Nephron (organoid): ENCODE results near the gene DST.

Experiments
- H3K27ac Mint-ChIP-seq, 3 experiments: 2 replicates each; pipeline ENCODE4 v1.8.0; 2020; ENCODE audit warnings: mixed read lengths in 3 of 3, mild to moderate bottlenecking in 2 of 3, moderate library complexity in 1 of 3
- H3K27me3 Mint-ChIP-seq: 2 replicates; pipeline ENCODE4 v1.8.0; 2021; ENCODE audit warnings: low read depth, mild to moderate bottlenecking, moderate library complexity, mixed read lengths
- H3K36me3 Mint-ChIP-seq: 2 replicates; pipeline ENCODE4 v1.8.0; 2020; ENCODE audit warnings: low read depth, mixed read lengths
- H3K4me1 Mint-ChIP-seq: 2 replicates; pipeline ENCODE4 v1.8.0; 2020; ENCODE audit warnings: mixed read lengths
- H3K4me3 Mint-ChIP-seq, 3 experiments: 2 replicates each; pipeline ENCODE4 v1.8.0; 2020; ENCODE audit warnings: mild to moderate bottlenecking in 3 of 3, mixed read lengths in 3 of 3, moderate library complexity in 2 of 3
- H3K9me3 Mint-ChIP-seq: 2 replicates; pipeline ENCODE4 v1.8.0; 2020; ENCODE audit warnings: mixed read lengths
- TF ChIP-seq, protein P1 (sequence below), 3 experiments: fragments of 200-600 bp; sonication (generic); IDR thresholded peaks; one replicate each; pipeline ENCODE4 v1.5.0; 2021; ENCODE audit warnings: antibody characterized with exemption in 3 of 3; ENCODE audit not compliant: unreplicated experiment in 3 of 3

DST gene

GRCh38 chr6:56547687-56548086 is 95.0 kb downstream of the DST start:
- no peaks in the 10 kb centered on the region for H3K9me3 Mint-ChIP-seq
- H3K36me3 Mint-ChIP-seq: no peaks in the 10 kb centered on the region
- peaks cover 27% of the 10 kb centered on the region for H3K4me1 Mint-ChIP-seq
- TF ChIP-seq, protein P1, sequence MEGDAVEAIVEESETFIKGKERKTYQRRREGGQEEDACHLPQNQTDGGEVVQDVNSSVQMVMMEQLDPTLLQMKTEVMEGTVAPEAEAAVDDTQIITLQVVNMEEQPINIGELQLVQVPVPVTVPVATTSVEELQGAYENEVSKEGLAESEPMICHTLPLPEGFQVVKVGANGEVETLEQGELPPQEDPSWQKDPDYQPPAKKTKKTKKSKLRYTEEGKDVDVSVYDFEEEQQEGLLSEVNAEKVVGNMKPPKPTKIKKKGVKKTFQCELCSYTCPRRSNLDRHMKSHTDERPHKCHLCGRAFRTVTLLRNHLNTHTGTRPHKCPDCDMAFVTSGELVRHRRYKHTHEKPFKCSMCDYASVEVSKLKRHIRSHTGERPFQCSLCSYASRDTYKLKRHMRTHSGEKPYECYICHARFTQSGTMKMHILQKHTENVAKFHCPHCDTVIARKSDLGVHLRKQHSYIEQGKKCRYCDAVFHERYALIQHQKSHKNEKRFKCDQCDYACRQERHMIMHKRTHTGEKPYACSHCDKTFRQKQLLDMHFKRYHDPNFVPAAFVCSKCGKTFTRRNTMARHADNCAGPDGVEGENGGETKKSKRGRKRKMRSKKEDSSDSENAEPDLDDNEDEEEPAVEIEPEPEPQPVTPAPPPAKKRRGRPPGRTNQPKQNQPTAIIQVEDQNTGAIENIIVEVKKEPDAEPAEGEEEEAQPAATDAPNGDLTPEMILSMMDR (IDR thresholded peaks at IDR 0.05; ENCODE audit: unreplicated experiment in 3 of 3): no peak
- no peak overlapping the region for H3K4me3 Mint-ChIP-seq
- H3K27me3 Mint-ChIP-seq: no peaks in the 10 kb centered on the region
- no peak overlapping the region for H3K27ac Mint-ChIP-seq

DNA sequence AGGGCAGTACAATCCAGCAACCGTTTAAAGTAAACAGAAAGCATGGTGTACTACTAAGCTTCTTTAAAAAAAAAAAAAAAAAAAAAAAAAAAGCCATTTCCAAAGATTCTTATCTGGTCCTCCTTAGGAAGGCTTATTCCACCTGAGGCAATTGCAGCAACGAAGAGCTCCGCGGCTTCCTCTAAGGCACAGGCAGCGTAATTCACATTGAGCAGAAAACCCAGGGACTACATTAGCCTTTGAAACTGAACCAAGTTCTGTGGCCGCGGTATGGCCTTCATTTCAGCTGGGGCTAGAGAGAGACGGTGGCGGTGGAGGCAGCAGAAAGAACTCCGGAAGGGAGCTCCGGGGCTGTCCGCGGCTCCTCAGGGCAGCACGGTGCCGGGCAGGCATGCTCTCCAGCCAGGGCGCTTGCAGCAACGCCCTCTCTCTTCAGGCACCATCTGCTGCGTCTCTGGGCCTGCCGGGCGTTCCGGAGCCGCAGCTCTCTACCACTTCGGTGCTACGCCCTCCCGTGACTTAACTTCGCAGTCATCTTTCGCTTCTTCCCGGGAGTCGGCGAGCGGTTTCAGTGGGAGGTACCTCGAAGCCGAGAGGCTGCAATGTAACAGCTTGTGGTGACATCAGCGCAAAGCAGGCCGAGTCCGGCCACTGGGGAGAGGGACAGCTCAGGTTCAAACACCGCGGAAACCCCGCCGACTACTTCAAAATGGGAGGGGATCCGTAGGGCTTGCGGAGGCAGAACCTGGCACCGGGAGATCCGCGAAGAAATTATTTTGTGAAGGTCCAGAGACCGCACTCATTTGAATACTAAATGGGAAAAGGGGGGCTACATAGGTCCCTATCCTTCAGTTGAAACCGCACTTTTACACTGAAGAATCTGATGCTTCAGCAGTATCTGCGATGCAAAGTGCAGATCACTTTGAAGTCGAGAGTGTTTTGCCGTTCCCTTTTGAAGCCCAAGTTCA is 100.0 kb downstream of the DST start:
- no peaks in the 10 kb centered on the region for H3K27me3 Mint-ChIP-seq

DNA sequence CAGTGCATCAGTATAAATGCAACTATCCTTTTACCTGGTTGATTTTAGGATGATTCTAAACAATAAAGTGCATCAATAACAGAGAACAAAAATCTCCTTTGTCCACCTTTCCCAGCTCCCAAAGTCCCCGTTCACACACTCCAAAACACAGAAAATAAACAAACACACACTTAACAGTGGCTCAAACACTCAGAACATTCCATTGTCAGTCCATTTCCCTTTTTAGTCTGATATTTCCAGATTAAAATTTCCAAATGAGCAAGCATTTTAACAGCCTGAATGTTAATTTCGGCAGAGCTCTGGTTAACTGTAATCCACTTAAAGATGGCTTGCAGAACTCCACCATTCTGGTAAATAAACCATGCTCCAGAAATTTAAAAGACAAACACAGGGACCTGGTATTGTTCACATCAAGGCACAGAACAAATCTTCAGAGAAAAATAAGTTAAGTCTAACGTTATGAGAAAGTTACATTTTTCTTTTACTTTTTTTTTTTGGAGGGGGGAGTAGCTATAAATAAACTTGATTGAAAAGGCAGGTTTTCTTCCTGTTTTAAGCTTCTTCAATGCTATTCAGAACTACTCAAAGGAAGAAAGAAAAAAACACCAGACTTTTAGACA is 100.8 kb downstream of the DST start:
- peaks cover 15% of the 10 kb centered on the region for H3K4me1 Mint-ChIP-seq
- no peak overlapping the region for H3K4me3 Mint-ChIP-seq
- no peaks in the 10 kb centered on the region for H3K9me3 Mint-ChIP-seq
- no peaks in the 10 kb centered on the region for H3K27me3 Mint-ChIP-seq
- H3K27ac Mint-ChIP-seq: no peak overlapping the region
- TF ChIP-seq, protein P1 (IDR thresholded peaks at IDR 0.05; ENCODE audit: unreplicated experiment in 3 of 3): no peak
- H3K36me3 Mint-ChIP-seq: peaks cover 6% of the 10 kb centered on the region

More for the DNA sequence above, 100.0 kb downstream of the DST start:
- Mint-ChIP-seq H3K9me3 (no peaks in the 10 kb centered on the region), H3K36me3 (peaks cover under 1% of the 10 kb centered on the region), H3K27ac (no peak overlapping the region), H3K4me1 (peaks cover 9% of the 10 kb centered on the region), H3K4me3 (no peak overlapping the region)
- TF ChIP-seq, protein P1 (IDR thresholded peaks at IDR 0.05; ENCODE audit: unreplicated experiment in 3 of 3): peak in 2 of 3 experiments; percentile 17 to 30

GRCh38 chr6:56541030-56541600 is 101.6 kb downstream of the DST start:
- Mint-ChIP-seq H3K9me3 (no peaks in the 10 kb centered on the region), H3K27ac (no peak overlapping the region), H3K4me1 (peaks cover 15% of the 10 kb centered on the region), H3K4me3 (no peak overlapping the region), H3K27me3 (no peaks in the 10 kb centered on the region), H3K36me3 (peaks cover 14% of the 10 kb centered on the region)
- TF ChIP-seq, protein P1 (IDR thresholded peaks at IDR 0.05; ENCODE audit: unreplicated experiment in 3 of 3): no peak

GRCh38 chr6:56540232-56541029 is 102.3 kb downstream of the DST start:
- H3K27me3 Mint-ChIP-seq: no peaks in the 10 kb centered on the region
- no peak overlapping the region for H3K4me3 Mint-ChIP-seq
- H3K9me3 Mint-ChIP-seq: no peaks in the 10 kb centered on the region
- H3K4me1 Mint-ChIP-seq: peaks cover 15% of the 10 kb centered on the region
- H3K36me3 Mint-ChIP-seq: peaks cover 18% of the 10 kb centered on the region
- TF ChIP-seq, protein P1 (IDR thresholded peaks at IDR 0.05; ENCODE audit: unreplicated experiment in 3 of 3): no peak
- H3K27ac Mint-ChIP-seq: no peak overlapping the region
